ENCODE results near the gene LRRN4CL. TPM values are rescaled to one million over a fixed set of nuclear protein-coding genes. Genes with fewer than 3 reads are reported as not detected.

Gene LRRN4CL
- total and polyA plus RNA-seq, 9 of the 15 experiments (the other 6 are each of a cell fraction or from before 2014, with no cell fraction given), result 0.03 to 0.11 (median 0.05) TPM; not detected in 4

GRCh38 chr11:62665075-62665598, 24.2 kb downstream of the LRRN4CL start, which contains the start of the genes C11orf98 and CSKMT (continued):
- TF ChIP-seq, protein P1, sequence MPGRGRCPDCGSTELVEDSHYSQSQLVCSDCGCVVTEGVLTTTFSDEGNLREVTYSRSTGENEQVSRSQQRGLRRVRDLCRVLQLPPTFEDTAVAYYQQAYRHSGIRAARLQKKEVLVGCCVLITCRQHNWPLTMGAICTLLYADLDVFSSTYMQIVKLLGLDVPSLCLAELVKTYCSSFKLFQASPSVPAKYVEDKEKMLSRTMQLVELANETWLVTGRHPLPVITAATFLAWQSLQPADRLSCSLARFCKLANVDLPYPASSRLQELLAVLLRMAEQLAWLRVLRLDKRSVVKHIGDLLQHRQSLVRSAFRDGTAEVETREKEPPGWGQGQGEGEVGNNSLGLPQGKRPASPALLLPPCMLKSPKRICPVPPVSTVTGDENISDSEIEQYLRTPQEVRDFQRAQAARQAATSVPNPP (IDR thresholded peaks at IDR 0.05; ENCODE audit: borderline replicate concordance, insufficient read depth, insufficient read length), result no peak
- 0 out of 2 replicates have a peak, but pooled peaks have one; percentile 66 for TF ChIP-seq ZNF23 (CRISPR knock-in tag; IDR thresholded peaks at IDR 0.05)
- no peak for TF ChIP-seq ZNF263 (CRISPR knock-in tag; IDR thresholded peaks at IDR 0.05; ENCODE audit: borderline replicate concordance)
- TF ChIP-seq, protein P2, sequence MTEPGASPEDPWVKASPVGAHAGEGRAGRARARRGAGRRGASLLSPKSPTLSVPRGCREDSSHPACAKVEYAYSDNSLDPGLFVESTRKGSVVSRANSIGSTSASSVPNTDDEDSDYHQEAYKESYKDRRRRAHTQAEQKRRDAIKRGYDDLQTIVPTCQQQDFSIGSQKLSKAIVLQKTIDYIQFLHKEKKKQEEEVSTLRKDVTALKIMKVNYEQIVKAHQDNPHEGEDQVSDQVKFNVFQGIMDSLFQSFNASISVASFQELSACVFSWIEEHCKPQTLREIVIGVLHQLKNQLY (CRISPR knock-in tag; conservative IDR thresholded peaks at IDR 0.05), result peak in 1 of 2 experiments; percentile 56; a peak in 2 of 4 replicates
- no peak; the same call in 1 of the 2 replicates for TF ChIP-seq ATF7 (IDR thresholded peaks at IDR 0.05)
- no peak for TF ChIP-seq ARHGAP35 (IDR thresholded peaks at IDR 0.05; ENCODE audit: partially characterized antibody)
- TF ChIP-seq BCL6 (CRISPR knock-in tag; IDR thresholded peaks at IDR 0.05), result no peak
- no peak for TF ChIP-seq ATF1 (CRISPR knock-in tag; IDR thresholded peaks at IDR 0.05)
- TF ChIP-seq ATF1 (tag; IDR thresholded peaks at IDR 0.05), result peak; percentile 56
- TF ChIP-seq ELF1 (tag; IDR thresholded peaks at IDR 0.05), result peak; percentile 76
- peak; percentile 81; the same call in 1 of the 2 replicates for TF ChIP-seq PATZ1 (CRISPR knock-in tag; IDR thresholded peaks at IDR 0.05; ENCODE audit: borderline replicate concordance)
- TF ChIP-seq ZNF696 (CRISPR knock-in tag; conservative IDR thresholded peaks at IDR 0.05), result peak; percentile 52
- peak; percentile 98 for TF ChIP-seq ILF3 (IDR thresholded peaks at IDR 0.05; ENCODE audit: borderline replicate concordance)
- no peak for TF ChIP-seq SNIP1 (IDR thresholded peaks at IDR 0.05; ENCODE audit: low read depth)
- TF ChIP-seq E2F3 (CRISPR knock-in tag; IDR thresholded peaks at IDR 0.05), result no peak
- TF ChIP-seq NCOA4 (IDR thresholded peaks at IDR 0.05; ENCODE audit: partially characterized antibody), result no peak
- TF ChIP-seq HEY1 (CRISPR knock-in tag; IDR thresholded peaks at IDR 0.05; ENCODE audit: borderline replicate concordance), result peak; percentile 78; the same call in 1 of the 2 replicates
- no peak for TF ChIP-seq LEF1 (IDR thresholded peaks at IDR 0.05)
- no peak for TF ChIP-seq CBX5 (IDR thresholded peaks at IDR 0.05; ENCODE audit: borderline replicate concordance, low read depth)
- TF ChIP-seq, protein P3, sequence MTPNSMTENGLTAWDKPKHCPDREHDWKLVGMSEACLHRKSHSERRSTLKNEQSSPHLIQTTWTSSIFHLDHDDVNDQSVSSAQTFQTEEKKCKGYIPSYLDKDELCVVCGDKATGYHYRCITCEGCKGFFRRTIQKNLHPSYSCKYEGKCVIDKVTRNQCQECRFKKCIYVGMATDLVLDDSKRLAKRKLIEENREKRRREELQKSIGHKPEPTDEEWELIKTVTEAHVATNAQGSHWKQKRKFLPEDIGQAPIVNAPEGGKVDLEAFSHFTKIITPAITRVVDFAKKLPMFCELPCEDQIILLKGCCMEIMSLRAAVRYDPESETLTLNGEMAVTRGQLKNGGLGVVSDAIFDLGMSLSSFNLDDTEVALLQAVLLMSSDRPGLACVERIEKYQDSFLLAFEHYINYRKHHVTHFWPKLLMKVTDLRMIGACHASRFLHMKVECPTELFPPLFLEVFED (CRISPR knock-in tag; conservative IDR thresholded peaks at IDR 0.05), result peak; percentile 95
- TF ChIP-seq BDP1 (IDR thresholded peaks at IDR 0.05; ENCODE audit: insufficient read depth, insufficient read length), result no peak
- 0 out of 2 replicates have a peak, but pooled peaks have one; percentile 22 for TF ChIP-seq CAMTA2 (CRISPR knock-in tag; conservative IDR thresholded peaks at IDR 0.05)
- no peak for TF ChIP-seq TSC22D4 (tag; IDR thresholded peaks at IDR 0.05)

All from K562 (cell line).